ENCODE data around the gene ATAD2B. TPM values are rescaled to one million over a fixed set of nuclear protein-coding genes. Genes with fewer than 3 reads are reported as not detected.

The ATAD2B gene
- total RNA-seq, 1 donor from 2014 or later, result 5.2 TPM

GRCh38 chr2:23814963-23815362 is 112.0 kb downstream of the ATAD2B start:
- DNase-seq (ENCODE audit: low read depth), result no peak
- no peak overlapping the region for H3K4me3 ChIP-seq (ENCODE audit: low read depth, low read length)
- TF ChIP-seq CTCF (conservative IDR thresholded peaks at IDR 0.05; ENCODE audit: low read depth, low read length), result no peak

- DNase-seq (ENCODE audit: low read depth), result no peak
- H3K4me3 ChIP-seq (ENCODE audit: low read depth, low read length), result no peak overlapping the region
- no peak for TF ChIP-seq CTCF (conservative IDR thresholded peaks at IDR 0.05; ENCODE audit: low read depth, low read length)
These were observed 113.5 kb downstream of the ATAD2B start for GRCh38 chr2:23813438-23813837.

GRCh38 chr2:23809150-23809549 is 117.8 kb downstream of the ATAD2B start:
- no peak for DNase-seq (ENCODE audit: low read depth)
- no peak overlapping the region for H3K4me3 ChIP-seq (ENCODE audit: low read depth, low read length)
- no peak for TF ChIP-seq CTCF (conservative IDR thresholded peaks at IDR 0.05; ENCODE audit: low read depth, low read length)

GRCh38 chr2:23806665-23807249 is 120.2 kb downstream of the ATAD2B start:
- no peak overlapping the region for H3K4me3 ChIP-seq (ENCODE audit: low read depth, low read length)
- DNase-seq (ENCODE audit: low read depth), result no peak
- no peak for TF ChIP-seq CTCF (conservative IDR thresholded peaks at IDR 0.05; ENCODE audit: low read depth, low read length)

GRCh38 chr2:23806201-23806600 is 120.7 kb downstream of the ATAD2B start:
- no peak for TF ChIP-seq CTCF (conservative IDR thresholded peaks at IDR 0.05; ENCODE audit: low read depth, low read length)
- no peak for DNase-seq (ENCODE audit: low read depth)

GRCh38 chr2:23803965-23804542 is 122.9 kb downstream of the ATAD2B start:
- DNase-seq (ENCODE audit: low read depth), result no peak
- TF ChIP-seq CTCF (conservative IDR thresholded peaks at IDR 0.05; ENCODE audit: low read depth, low read length), result peak; percentile 57
- no peak overlapping the region for H3K4me3 ChIP-seq (ENCODE audit: low read depth, low read length)

More at GRCh38 chr2:23806201-23806600, 120.7 kb downstream of the ATAD2B start:
- H3K4me3 ChIP-seq (ENCODE audit: low read depth, low read length), result no peak overlapping the region
